WERI-Rb-1 (cell line): ENCODE measurements around the gene TSPYL4.

ENCODE experiments used
- DNase-seq: peaks from one replicate; pipeline ENCODE4 v3.0.0-alpha.2; 2020
- H3K27ac ChIP-seq: fragments of 250-450 bp; sonication (Bioruptor Pico); 2 replicates; pipeline ENCODE4 v1.5.1; 2020; ENCODE audit warnings: mild to moderate bottlenecking, moderate library complexity
- H3K27me3 ChIP-seq: fragments of 250-450 bp; sonication (Bioruptor Pico); 2 replicates; pipeline ENCODE4 v1.5.1; 2021; ENCODE audit warnings: mild to moderate bottlenecking, low read depth, moderate library complexity; ENCODE audit not compliant: insufficient read depth, severe bottlenecking
- H3K36me3 ChIP-seq: fragments of 250-450 bp; sonication (Bioruptor Pico); 2 replicates; pipeline ENCODE4 v1.5.1; 2020; ENCODE audit warnings: mild to moderate bottlenecking, moderate library complexity
- H3K4me3 ChIP-seq: 2 replicates; pipeline ENCODE4 v1.5.1; 2011; ENCODE audit warnings: low read depth, mild to moderate bottlenecking, control low read depth, low read length
- H3K9me3 ChIP-seq: fragments of 250-450 bp; sonication (Bioruptor Pico); 2 replicates; pipeline ENCODE4 v1.5.1; 2021; ENCODE audit warnings: mild to moderate bottlenecking, moderate library complexity; ENCODE audit not compliant: severe bottlenecking
- CTCF ChIP-seq: IDR thresholded peaks from 2 replicates; pipeline ENCODE4 v1.5.1; 2011; ENCODE audit warnings: low read depth, mild to moderate bottlenecking, control low read depth, inconsistent platforms, low read length

TSPYL4 gene

DNA sequence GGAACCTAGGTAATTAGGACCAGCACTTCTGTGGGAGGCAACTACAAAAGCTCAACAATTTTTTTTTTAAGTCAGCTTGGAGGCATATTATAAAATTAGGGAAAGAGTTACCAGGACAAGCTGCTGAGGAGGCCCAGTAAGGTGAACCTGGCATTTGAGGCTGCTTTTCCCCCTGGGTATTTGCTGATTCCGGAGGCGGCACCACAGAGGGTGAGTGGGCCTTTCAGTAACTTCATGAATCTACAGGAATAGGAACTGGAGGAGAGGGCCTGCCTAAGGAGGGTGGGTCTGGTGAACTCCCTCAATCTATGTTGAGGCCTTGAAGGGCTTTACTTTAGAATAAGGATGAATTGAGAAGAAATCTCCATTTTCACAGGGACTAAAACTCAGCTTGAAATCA is 14.6 kb downstream of the TSPYL4 start:
- no peak overlapping the region for H3K27ac ChIP-seq
- DNase-seq: no peak

GRCh38 chr6:116238083-116238482 is 15.8 kb downstream of the TSPYL4 start:
- no peak for DNase-seq
- no peaks in the 10 kb centered on the region for H3K36me3 ChIP-seq
- no peaks in the 10 kb centered on the region for H3K27me3 ChIP-seq
- no peak for TF ChIP-seq CTCF
- no peak overlapping the region for H3K27ac ChIP-seq
- no peaks in the 10 kb centered on the region for H3K9me3 ChIP-seq
- H3K4me3 ChIP-seq: no peak overlapping the region

More for the DNA sequence above, 14.6 kb downstream of the TSPYL4 start:
- Histone ChIP-seq H3K4me3 (no peak overlapping the region), H3K27me3 (no peaks in the 10 kb centered on the region), H3K36me3 (no peaks in the 10 kb centered on the region; the same call in 1 of the 2 replicates), H3K9me3 (no peaks in the 10 kb centered on the region)
- no peak for TF ChIP-seq CTCF

GRCh38 chr6:116234689-116235088 is 19.2 kb downstream of the TSPYL4 start:
- no peak for TF ChIP-seq CTCF
- Histone ChIP-seq H3K9me3 (no peaks in the 10 kb centered on the region), H3K27me3 (no peaks in the 10 kb centered on the region), H3K36me3 (no peaks in the 10 kb centered on the region), H3K27ac (no peak overlapping the region), H3K4me3 (no peak overlapping the region)
- no peak for DNase-seq

DNA sequence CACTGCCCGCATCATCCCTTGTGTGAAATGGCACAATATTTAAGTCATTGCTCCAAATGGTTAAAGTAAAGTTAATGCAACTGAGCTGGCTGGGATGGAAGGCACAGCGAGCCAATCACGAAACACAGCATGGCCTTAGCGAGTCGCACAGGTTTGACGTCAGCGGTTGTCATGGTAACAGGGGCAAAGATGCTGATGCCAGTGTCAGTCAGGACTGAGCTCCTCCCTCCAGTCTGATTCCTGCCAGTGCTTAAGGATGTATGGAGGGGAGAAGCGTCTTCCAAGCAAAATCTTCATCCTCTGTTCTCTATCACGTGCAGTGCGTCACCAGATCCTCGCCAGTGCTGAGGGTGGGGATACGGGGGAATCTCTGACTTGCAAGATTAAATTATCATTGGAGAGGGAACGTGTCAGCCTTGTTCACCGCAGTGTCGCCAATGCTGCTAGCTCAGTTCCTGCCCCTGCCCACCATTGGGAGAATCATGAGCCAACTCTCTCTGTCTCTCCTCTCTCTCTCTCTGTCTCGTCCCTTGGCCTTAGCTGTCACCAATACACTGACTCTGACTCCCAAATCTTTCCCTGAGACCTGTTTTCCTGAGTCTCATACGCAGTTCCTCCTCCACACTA is 24.5 kb downstream of the TSPYL4 start:
- Histone ChIP-seq H3K27ac (no peak overlapping the region), H3K27me3 (no peaks in the 10 kb centered on the region), H3K9me3 (no peaks in the 10 kb centered on the region), H3K4me3 (no peak overlapping the region), H3K36me3 (no peaks in the 10 kb centered on the region)
- TF ChIP-seq CTCF: no peak
- DNase-seq: peak; percentile 53

DNA sequence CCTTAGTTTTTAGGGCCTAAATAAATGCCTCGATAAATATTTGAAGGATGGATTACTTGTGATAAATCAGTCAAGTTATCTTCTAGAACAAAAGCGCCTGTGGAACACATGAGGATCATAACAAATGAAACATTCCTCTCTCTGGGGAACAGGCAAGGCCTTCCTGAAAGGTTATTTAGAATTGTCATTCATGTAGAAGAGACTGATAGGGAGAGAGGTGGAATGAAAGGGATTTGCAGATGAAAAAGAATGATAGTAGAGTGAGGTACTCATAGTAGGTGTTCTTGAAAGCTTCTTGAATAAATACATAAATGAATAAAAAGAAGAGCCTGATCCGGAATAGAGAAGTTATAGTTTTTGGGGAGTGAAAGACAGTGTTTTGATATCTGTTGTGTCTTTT is 30.5 kb downstream of the TSPYL4 start:
- TF ChIP-seq CTCF: no peak
- Histone ChIP-seq H3K4me3 (no peak overlapping the region), H3K27me3 (no peaks in the 10 kb centered on the region), H3K27ac (no peak overlapping the region), H3K9me3 (no peaks in the 10 kb centered on the region), H3K36me3 (no peaks in the 10 kb centered on the region)
- no peak for DNase-seq

DNA sequence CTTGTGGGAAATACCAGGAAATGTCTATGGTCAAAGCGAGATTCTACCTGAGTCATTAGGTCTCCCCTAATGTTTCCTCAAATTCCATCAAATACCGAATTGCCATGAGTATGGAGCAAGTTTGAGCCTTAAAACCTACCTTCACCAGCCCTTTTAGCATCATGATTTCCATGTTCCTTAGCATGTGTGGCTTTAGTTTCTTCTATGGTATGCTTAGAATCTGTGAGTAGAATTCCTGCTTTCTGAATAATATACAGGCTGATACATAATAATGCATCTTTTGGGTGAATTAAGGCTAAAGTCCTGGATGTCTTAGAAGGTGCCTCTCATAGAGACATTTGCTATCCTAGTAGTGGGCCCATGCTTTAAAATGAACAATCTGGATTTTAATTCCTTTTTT is 32.0 kb downstream of the TSPYL4 start:
- DNase-seq: no peak
- TF ChIP-seq CTCF: no peak
- Histone ChIP-seq H3K27me3 (no peaks in the 10 kb centered on the region), H3K9me3 (no peaks in the 10 kb centered on the region), H3K36me3 (no peaks in the 10 kb centered on the region), H3K27ac (no peak overlapping the region), H3K4me3 (no peak overlapping the region)
